BJ (cell line): ENCODE measurements around the gene PC. TPM values are rescaled to one million over a fixed set of nuclear protein-coding genes. Genes with fewer than 3 reads are reported as not detected.

Experiments
- CTCF ChIA-PET: fragments of 350-600 bp; formaldehyde crosslinking; extraction: SDS; loops from one replicate; lab custom pipeline; 2021; ENCODE audit warnings: antibody characterized with exemption, inconsistent platforms; lab: Yijun Ruan, JAX
- POLR2A ChIA-PET: fragments of 300-600 bp; sonication (Branson Sonifier 250); formaldehyde crosslinking; extraction: SDS; loops from one replicate; lab custom pipeline; 2021; ENCODE audit warnings: antibody characterized with exemption; lab: Charles Lee
- DNase-seq: peaks from one replicate; pipeline ENCODE4 v3.0.0-alpha.2; 2011; ENCODE audit warnings: low read depth
- H3K27me3 ChIP-seq: 2 replicates; pipeline ENCODE4 v1.6.0; 2011; ENCODE audit warnings: low read length; ENCODE audit not compliant: control insufficient read depth, insufficient read depth
- H3K36me3 ChIP-seq: 2 replicates; pipeline ENCODE4 v1.5.1; 2011; ENCODE audit warnings: low read length; ENCODE audit not compliant: control insufficient read depth, insufficient read depth
- H3K4me3 ChIP-seq: 2 replicates; pipeline ENCODE4 v1.5.1; 2011; ENCODE audit warnings: low read depth, mild to moderate bottlenecking, control low read depth, low read length
- polyA plus RNA-seq: library from polyadenylated mRNA; depleted of rRNA; stranded (reverse); fragments of >200 nt; gene quantifications from 2 replicates; pipeline ENCODE4 v1.2.3, GENCODE V29; 2011
- TF ChIP-seq, protein P1 (sequence below): IDR thresholded peaks from 2 replicates; pipeline ENCODE4 v1.5.1; 2011; ENCODE audit warnings: low read depth, mild to moderate bottlenecking, control low read depth, inconsistent platforms, low read length, moderate library complexity; ENCODE audit not compliant: insufficient read depth

PC gene
- polyA plus RNA-seq, 1 experiment = 14.3 TPM

DNA sequence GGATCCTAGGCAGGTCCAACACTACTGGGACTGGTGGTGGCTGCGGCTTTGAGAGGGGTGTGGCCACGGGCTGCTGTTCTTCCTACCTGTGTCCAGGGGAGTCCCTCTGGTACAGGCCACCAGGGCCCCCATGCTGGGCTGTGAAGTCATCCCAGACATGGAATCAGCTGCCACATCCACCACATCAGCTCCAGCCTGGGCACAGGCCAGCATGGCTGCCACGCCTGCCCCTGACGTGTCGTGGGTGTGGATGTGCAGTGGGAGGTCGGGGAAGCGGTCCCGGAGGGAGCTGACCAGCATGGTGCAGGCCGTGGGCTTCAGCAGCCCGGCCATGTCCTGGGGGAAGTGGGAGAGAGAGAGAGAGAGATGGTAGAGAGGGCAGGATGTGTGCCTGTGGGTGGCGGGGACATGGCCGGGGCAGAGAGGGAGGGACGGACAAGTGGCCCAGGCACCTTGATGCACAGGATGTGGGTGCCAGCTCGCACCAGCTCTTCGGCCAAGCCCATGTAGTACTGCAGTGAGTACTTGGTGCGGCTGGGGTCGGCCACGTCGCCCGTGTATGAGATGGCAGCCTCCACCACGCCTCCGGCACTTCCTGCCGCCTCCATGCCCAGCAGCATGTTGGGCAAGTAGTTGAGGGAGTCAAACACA lies 107.5 kb downstream of the PC start:
- H3K36me3 ChIP-seq = peaks cover 18% of the 10 kb centered on the region
- CTCF ChIA-PET = no interaction called here
- H3K4me3 ChIP-seq = no peak overlapping the region
- TF ChIP-seq, protein P1, sequence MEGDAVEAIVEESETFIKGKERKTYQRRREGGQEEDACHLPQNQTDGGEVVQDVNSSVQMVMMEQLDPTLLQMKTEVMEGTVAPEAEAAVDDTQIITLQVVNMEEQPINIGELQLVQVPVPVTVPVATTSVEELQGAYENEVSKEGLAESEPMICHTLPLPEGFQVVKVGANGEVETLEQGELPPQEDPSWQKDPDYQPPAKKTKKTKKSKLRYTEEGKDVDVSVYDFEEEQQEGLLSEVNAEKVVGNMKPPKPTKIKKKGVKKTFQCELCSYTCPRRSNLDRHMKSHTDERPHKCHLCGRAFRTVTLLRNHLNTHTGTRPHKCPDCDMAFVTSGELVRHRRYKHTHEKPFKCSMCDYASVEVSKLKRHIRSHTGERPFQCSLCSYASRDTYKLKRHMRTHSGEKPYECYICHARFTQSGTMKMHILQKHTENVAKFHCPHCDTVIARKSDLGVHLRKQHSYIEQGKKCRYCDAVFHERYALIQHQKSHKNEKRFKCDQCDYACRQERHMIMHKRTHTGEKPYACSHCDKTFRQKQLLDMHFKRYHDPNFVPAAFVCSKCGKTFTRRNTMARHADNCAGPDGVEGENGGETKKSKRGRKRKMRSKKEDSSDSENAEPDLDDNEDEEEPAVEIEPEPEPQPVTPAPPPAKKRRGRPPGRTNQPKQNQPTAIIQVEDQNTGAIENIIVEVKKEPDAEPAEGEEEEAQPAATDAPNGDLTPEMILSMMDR = no peak
- H3K27me3 ChIP-seq = no peaks in the 10 kb centered on the region
- DNase-seq = no peak
- POLR2A ChIA-PET = no interaction called here

DNA sequence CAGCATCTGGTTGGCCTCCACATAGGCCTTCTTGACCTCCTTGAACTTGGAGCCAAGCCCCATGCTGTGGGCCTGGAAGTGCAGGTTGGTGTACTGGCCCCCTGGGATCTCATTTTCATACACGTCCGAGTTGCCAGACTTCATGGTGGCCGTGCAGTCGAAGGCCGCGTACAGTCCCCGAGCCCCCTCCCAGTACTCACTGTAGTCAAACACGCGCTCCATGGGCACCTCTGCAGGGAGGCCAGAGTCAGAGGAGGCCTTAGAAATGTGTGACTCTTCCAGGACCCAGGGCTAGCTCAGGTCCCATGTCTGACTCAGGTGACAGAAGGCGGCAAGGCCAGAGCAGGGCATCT lies 108.0 kb downstream of the PC start:
- H3K27me3 ChIP-seq = no peaks in the 10 kb centered on the region
- ChIA-PET CTCF (no interaction called here), POLR2A (no interaction called here)
- DNase-seq = no peak
- H3K36me3 ChIP-seq = peaks cover 22% of the 10 kb centered on the region
- no peak overlapping the region for H3K4me3 ChIP-seq
- TF ChIP-seq, protein P1 = no peak

DNA sequence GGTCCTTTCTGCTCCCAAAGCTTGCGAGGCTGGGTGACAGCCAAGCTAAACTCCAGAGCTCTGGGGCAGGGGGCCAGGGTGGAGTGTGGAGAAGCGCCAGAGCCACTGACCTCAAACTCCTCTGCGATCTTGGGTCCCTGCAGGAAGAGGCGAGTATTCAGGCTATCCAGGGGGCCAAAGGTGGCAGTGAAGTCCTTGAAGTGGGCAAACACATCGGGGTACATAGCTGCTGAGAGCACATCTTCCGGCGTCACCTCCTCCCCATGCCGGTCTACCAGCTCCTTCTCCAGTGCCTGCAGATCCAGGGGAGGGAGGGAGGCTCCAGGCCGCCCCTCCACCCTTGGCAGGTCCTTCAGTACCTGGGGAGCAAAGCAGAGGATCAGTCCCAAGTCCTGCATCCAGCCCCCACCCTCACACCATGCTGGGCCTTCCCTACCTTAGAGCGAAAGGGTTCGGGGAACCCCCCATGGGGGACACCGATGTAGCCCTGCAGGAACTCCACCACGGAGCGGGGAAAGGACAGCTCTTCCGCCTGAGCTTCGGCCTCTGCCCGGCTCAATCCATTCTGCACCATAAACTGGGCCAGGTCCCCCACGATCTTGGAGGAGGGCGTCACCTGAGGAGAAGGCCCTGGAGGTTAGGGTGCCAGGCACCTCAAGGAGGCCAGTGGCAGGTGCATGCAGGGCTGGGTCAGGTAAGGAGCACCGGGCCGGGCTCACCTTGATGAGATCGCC lies 108.5 kb downstream of the PC start:
- no peak for DNase-seq
- Histone ChIP-seq H3K36me3 (peaks cover 27% of the 10 kb centered on the region), H3K4me3 (no peak overlapping the region), H3K27me3 (no peaks in the 10 kb centered on the region)
- POLR2A ChIA-PET = no interaction called here
- TF ChIP-seq, protein P1 = no peak
- CTCF ChIA-PET = no interaction called here

DNA sequence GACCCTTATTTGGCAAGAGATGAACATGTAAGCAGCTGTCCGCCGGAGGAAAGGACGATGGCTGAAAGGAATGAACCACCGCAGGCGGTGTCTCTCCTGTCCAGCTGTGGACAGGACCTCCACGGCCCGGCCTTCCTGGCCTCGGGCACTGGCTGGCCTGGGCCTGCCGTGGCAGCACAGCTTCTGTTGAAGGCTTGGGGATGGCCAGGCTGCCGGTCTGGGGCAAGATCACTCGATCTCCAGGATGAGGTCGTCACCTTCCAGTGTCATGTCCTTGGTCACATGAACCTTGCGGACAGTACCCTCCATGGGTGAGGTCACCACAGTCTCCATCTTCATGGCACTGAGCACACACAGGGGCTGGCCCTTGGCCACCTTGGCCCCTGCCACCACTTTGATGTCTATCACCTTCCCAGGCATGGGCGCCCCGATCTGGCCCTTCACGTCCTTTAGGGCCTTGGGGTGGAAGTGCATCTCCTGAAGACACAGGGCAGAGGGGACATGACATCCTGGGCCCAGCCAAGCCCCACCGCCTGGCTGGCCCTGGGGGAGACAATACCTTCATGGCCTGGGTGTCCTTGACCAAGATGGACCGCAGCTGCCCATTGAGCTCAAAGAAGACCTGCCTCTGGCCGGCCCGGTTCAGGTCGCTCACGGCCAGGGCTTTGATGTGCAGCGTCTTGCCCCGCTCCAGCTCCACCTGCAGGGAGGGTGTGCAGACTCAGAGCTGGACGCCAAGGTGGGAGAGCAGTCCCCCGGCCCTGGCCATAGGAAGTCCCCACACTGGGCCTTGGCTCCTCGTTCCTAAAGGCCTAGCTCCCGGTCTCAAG lies 109.3 kb downstream of the PC start:
- H3K36me3 ChIP-seq = peaks cover 27% of the 10 kb centered on the region
- ChIA-PET POLR2A (no interaction called here), CTCF (no interaction called here)
- H3K4me3 ChIP-seq = no peak overlapping the region
- H3K27me3 ChIP-seq = no peaks in the 10 kb centered on the region
- TF ChIP-seq, protein P1 = no peak
- no peak for DNase-seq
